Sigmoid colon (tissue), 7 donors: ENCODE results near the gene TMCC2. TPM values are rescaled to one million over a fixed set of nuclear protein-coding genes. Genes with fewer than 3 reads are reported as not detected.
A peak's percentile ranks its signal among the peaks of the same experiment; 100 is the strongest.
"Not testable (repeated sequence)": the region's sequence is repeated elsewhere in the genome, so short reads cannot be mapped to it uniquely, and the experiment has no call there.

Experiments
- DNase-seq: peaks from one replicate; pipeline ENCODE4 v3.0.0-alpha.2; 2019
- H3K27ac ChIP-seq, 4 donors: fragments of 200-600 bp; sonication (generic); one replicate each; pipeline ENCODE4 v1.5.1; 2016 to 2019; ENCODE audit warnings: mild to moderate bottlenecking in 1 of 4
- H3K27me3 ChIP-seq, 3 donors: fragments of 200-600 bp; sonication (generic); one replicate each; pipeline ENCODE4 v1.5.1; 2019; ENCODE audit warnings: mild to moderate bottlenecking in 1 of 3
- H3K36me3 ChIP-seq, 4 donors: fragments of 200-600 bp; sonication (generic); one replicate each; pipeline ENCODE4 v1.5.1; 2016 to 2019
- H3K4me1 ChIP-seq, 4 donors: fragments of 200-600 bp; sonication (generic); one replicate each; pipeline ENCODE4 v1.5.1; 2017 to 2019
- H3K4me3 ChIP-seq, 4 donors: fragments of 200-600 bp; sonication (generic); one replicate each; pipeline ENCODE4 v1.5.1; 2017 to 2019; ENCODE audit warnings: mild to moderate bottlenecking in 2 of 4, moderate library complexity in 1 of 4
- H3K9me3 ChIP-seq, 4 donors: fragments of 200-600 bp in 3 of 4; sonication (generic) in 3 of 4; one replicate each; pipeline versions ENCODE4 v1.5.1 to v1.6.1; 2013 to 2019
- CTCF ChIP-seq, 4 experiments: fragments of 450-650 bp in 3 of 4; fragments of 200-600 bp in 1 of 4; IDR thresholded peaks; one replicate each; pipeline ENCODE4 v1.5.1; 2016 to 2019; ENCODE audit warnings: antibody characterized with exemption in 4 of 4, mild to moderate bottlenecking in 3 of 4, moderate library complexity in 2 of 4
- EP300 ChIP-seq, 4 donors: sonication (generic); formaldehyde crosslinking; IDR thresholded peaks; one replicate each; pipeline ENCODE4 v1.6.1; 2017; ENCODE audit warnings: antibody characterized with exemption in 4 of 4
- POLR2A ChIP-seq, 2 donors: fragments of 450-650 bp; IDR thresholded peaks; one replicate each; pipeline ENCODE4 v1.6.1; 2016; ENCODE audit warnings: antibody characterized with exemption in 2 of 2, mild to moderate bottlenecking in 2 of 2, moderate library complexity in 2 of 2
- POLR2AphosphoS5 ChIP-seq, 4 donors: sonication (generic); formaldehyde crosslinking; IDR thresholded peaks; one replicate each; pipeline ENCODE4 v1.6.1; 2017; ENCODE audit warnings: antibody characterized with exemption in 4 of 4
- WGBS, 2 donors: extraction: QIAGEN DNeasy Blood & Tissue Kit; methylation state at CpG; one replicate each; pipeline ENCODE4 v1.1.7; 2013; 5-methylcytosine and 5-hydroxymethylcytosine counted together
- intact Hi-C: fragments of 100-400 bp; cut with DNase I; formaldehyde crosslinking; loops from one replicate; pipeline ENCODE4 v1.15.1; 2023
- polyA plus RNA-seq, 3 donors: library from polyadenylated mRNA; stranded (reverse); fragments of 200-250 nt; gene quantifications; one replicate each; pipeline ENCODE4 v1.2.3, GENCODE V29; 2013
- total RNA-seq, 4 donors: library from RNA; depleted of rRNA; stranded (reverse); fragments of >200 nt; gene quantifications; one replicate each; pipeline ENCODE4 v1.1.0, GENCODE V29; 2016
- donor health status: healthy with polysubstance abuse.
- donor health status: Bipolar disorder and iron deficiency.
- donor health status: healthy.

TMCC2 gene
- total and polyA plus RNA-seq, 7 donors, result 1.1 to 6.4 (median 5.2) TPM; not detected in 2

GRCh38 chr1:205276689-205277065 is 48.9 kb downstream of the TMCC2 start:
- 81 to 91% methylated on average over 8 of the region's 8 CpGs for WGBS, 2 donors

GRCh38 chr1:205279986-205280385 is 52.2 kb downstream of the TMCC2 start:
- Histone ChIP-seq H3K4me1 (peaks cover 0 to 12% (median 10%) of the 10 kb centered on the region in 4 donors), H3K27me3 (no peaks in the 10 kb centered on the region), H3K9me3 (no peaks in the 10 kb centered on the region), H3K36me3 (no peaks in the 10 kb centered on the region), H3K4me3 (no peak overlapping the region), H3K27ac (no peak overlapping the region)
- 30 to 34% methylated on average over 3 of the region's 3 CpGs for WGBS, 2 donors
- TF ChIP-seq POLR2A (IDR thresholded peaks at IDR 0.05) (no peak), POLR2AphosphoS5 (IDR thresholded peaks at IDR 0.05) (no peak), CTCF (IDR thresholded peaks at IDR 0.05) (no peak), EP300 (IDR thresholded peaks at IDR 0.05) (no peak)
- intact Hi-C loops, result no loop called here
- no peak for DNase-seq

More at GRCh38 chr1:205276689-205277065, 48.9 kb downstream of the TMCC2 start:
- H3K36me3 ChIP-seq, result peaks cover 0 to 10% (median 4%) of the 10 kb centered on the region in 4 donors
- DNase-seq, result no peak
- H3K27me3 ChIP-seq, result no peaks in the 10 kb centered on the region
- no peaks in the 10 kb centered on the region for H3K9me3 ChIP-seq
- peaks cover 0 to under 1% (median 0%) of the 10 kb centered on the region in 4 donors for H3K4me1 ChIP-seq
- no peak overlapping the region for H3K27ac ChIP-seq
- intact Hi-C loops, result no loop called here
- no peak for TF ChIP-seq POLR2A (IDR thresholded peaks at IDR 0.05)
- no peak for TF ChIP-seq EP300 (IDR thresholded peaks at IDR 0.05)
- H3K4me3 ChIP-seq, result no peak overlapping the region

GRCh38 chr1:205280666-205281395 is 53.1 kb downstream of the TMCC2 start:
- DNase-seq, H3K27ac ChIP-seq, H3K36me3 ChIP-seq, H3K9me3 ChIP-seq, H3K4me3 ChIP-seq, intact Hi-C loops, H3K27me3 ChIP-seq: not testable (repeated sequence)
- H3K4me1 ChIP-seq, result peaks cover 0 to 20% (median 15%) of the 10 kb centered on the region in 4 donors
- WGBS, 2 donors, result 97 to 98% methylated on average over 10 of the region's 10 CpGs

GRCh38 chr1:205283270-205284147 is 55.8 kb downstream of the TMCC2 start:
- TF ChIP-seq POLR2A (IDR thresholded peaks at IDR 0.05) (no peak), EP300 (IDR thresholded peaks at IDR 0.05) (no peak)
- H3K4me1 ChIP-seq, result peaks cover 0 to 34% (median 15%) of the 10 kb centered on the region in 4 donors
- H3K4me3 ChIP-seq, result no peak overlapping the region
- DNase-seq, result no peak
- 79 to 89% methylated on average over 15 of the region's 15 CpGs for WGBS, 2 donors
- H3K27me3 ChIP-seq, result no peaks in the 10 kb centered on the region
- no peaks in the 10 kb centered on the region for H3K9me3 ChIP-seq
- H3K36me3 ChIP-seq, result no peaks in the 10 kb centered on the region
- intact Hi-C loops, result no loop called here
- H3K27ac ChIP-seq, result peak overlapping the region in 2 of 4 donors; percentile 12 to 59

- Histone ChIP-seq H3K4me3 (no peak overlapping the region), H3K27me3 (no peaks in the 10 kb centered on the region), H3K27ac (peak overlapping the region; percentile 49 to 74 (median 56)), H3K36me3 (no peaks in the 10 kb centered on the region), H3K4me1 (peaks cover 0 to 34% (median 15%) of the 10 kb centered on the region in 4 donors), H3K9me3 (no peaks in the 10 kb centered on the region)
- 68% methylated on average over 7 of the region's 7 CpGs for WGBS, 2 donors
- DNase-seq, result peak; percentile 95
- intact Hi-C loops, result no loop called here
- TF ChIP-seq POLR2AphosphoS5 (IDR thresholded peaks at IDR 0.05) (peak in 2 of 4 donors; percentile 29 to 62), CTCF (IDR thresholded peaks at IDR 0.05) (no peak)
These were observed 56.8 kb downstream of the TMCC2 start for GRCh38 chr1:205284420-205285144.
